Measurements from ENCODE around the gene DPP6.

Gene DPP6

DNA sequence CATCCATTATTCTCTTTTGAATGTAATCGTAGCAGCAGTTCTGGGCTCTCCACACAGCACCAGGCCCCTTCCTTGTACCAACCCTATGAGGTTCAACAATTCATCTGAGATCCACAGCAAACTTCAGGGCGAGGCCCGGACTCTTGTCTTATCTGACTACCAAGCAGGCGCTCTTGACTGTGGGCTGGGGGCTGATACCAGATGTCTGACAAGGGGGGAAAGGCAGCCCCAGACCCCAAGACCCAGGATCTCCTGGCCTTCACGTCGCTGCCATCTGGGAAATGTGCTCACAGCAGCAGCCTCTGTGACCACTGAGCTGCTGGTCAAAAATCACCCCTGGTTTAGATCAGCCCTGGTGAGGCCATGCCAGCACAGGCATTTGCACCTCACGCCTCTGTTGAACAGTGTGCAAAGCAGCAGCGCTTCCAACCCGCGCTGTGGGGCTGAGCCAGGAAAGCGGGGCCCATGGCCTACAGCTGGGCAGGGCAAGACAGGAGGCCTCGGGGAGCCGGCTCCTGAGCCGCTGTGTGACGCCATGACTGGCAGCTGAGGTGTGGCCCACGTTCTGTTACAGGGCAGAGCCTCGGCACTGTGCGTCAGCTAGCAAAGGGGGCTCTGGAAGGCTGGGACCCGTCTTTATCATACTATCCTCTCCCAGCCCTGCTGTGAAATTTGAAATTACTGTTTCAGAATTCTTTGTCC is 806.8 kb downstream of the DPP6 start:
- DNase-seq (ENCODE audit: low read depth in 2 of 2), result no peak

DNA sequence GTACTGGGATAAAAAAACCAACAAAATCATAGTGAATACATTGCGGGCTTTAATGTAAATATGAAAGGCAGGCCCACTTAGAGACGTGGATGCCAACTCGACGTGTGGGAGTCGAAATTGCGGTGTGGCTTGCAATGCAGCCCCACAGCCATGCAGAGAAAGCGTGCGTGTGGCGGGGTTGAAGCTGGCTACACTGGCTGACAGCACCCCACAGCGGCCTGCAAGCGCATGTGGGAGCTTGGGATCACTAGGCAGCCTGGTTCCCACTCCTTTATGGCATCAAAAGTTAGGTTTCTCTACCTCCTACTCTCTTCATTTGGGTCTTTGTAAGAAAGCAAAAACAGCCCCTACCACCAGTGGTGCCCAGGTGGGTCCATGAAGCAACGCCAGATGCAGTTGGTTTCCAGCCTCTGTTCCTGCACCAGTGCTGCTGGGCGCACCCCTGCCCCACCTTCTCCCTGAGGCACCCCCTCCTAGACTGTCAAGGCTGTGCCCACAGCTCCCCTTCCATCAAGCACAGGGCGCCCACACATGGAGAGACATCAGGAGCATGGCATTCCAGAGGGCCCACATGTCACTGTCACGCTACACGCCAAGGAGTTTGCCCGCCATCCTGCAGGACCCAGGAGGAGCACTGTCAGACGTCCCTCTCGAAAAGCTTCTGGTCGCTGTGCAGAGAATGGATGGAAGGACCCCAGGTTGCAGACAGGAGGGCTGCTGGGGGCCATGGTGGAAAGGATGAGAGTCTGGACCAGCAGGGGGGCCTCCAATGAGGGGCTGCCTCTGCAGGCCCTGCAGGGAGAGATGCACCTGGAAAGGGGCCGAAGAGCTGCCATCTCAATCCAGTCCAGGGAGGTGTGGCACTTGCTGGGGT is 807.8 kb downstream of the DPP6 start:
- DNase-seq (ENCODE audit: low read depth in 2 of 2), result no peak

DNA sequence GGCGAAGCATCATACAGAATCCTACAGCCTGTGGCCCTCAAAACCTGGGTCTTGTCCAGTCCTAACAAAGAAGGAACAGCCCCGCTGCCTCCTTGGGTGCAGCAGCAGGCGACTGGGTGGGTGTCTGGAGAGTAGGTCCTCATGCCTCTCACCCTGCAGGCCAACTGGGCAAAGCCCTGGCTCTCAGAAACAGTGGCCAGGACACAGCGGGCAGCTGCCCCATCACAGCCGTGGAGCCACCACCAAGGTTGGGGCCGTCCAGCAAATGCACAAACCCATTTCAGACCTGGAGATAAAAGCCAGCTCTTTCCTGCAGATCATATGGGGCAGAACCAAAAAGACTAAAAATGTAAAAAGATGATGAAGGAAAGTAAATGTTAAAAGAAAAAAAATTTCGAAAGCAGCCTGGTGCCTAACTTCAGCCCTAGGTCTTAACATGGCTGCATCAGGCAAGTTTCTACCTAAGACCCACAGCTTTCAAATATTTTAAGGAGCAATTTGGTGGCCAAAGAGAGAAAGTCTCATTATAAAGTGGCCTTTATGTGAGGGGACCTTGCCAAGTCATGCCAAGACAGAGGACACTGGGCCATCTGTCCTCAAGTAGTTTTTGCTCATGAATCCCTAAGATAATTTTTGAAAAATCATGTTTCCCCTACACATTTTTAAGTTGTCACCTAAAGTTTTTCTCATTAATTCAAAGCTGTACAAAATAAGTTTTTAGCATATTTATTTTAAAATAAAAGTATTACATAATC is 808.6 kb downstream of the DPP6 start:
- DNase-seq (ENCODE audit: low read depth in 2 of 2), result no peak

DNA sequence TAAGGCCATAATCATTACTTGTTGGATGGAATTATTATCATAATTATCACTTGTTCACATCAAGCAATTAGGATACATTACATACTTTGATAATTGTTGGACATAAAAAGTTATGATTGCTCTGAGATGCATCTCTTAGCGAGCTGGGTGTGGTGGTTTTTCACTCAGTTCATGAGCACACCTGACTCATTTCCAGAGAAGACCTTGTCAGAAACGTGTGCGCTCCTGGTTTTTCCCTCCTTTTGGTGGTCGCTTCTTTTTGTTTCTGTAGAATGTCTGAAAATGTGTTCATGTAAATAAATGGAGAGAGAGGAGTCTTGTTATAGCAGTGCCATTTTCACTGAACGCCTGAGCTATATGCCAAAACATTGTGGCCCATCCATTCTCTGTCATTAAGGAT is 809.4 kb downstream of the DPP6 start:
- DNase-seq (ENCODE audit: low read depth in 2 of 2), result no peak

DNA sequence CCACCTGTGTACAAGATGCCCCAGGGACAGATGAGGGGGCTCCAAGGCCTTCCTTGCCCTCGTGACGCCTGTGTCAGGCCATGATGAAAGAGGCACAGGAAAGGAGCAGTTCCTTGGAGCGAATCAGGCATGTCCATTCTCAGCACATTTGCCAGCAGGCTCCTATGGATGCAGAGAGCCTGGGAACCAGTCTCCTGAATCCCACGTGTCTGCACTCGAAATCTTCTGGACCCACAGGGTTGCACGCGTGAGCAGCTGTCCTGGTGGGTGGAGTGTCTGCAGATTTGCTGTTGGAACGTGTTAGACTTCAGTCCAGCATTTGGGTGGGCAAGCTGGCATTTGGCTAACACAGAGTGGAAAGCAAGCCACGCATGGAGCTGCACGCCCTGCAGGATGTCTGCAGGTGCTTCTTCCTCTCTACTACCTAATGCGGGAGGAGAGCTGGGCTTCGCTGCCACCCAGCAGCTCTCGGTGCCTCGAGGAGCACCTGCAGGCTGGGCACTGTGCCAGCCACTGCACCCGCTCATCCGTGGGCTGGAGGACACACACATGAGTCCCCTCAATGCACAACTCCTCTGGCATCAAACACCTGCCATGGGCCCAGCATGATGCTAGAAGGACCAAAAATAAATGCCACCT is 810.1 kb downstream of the DPP6 start:
- DNase-seq (ENCODE audit: low read depth in 2 of 2), result no peak

DNA sequence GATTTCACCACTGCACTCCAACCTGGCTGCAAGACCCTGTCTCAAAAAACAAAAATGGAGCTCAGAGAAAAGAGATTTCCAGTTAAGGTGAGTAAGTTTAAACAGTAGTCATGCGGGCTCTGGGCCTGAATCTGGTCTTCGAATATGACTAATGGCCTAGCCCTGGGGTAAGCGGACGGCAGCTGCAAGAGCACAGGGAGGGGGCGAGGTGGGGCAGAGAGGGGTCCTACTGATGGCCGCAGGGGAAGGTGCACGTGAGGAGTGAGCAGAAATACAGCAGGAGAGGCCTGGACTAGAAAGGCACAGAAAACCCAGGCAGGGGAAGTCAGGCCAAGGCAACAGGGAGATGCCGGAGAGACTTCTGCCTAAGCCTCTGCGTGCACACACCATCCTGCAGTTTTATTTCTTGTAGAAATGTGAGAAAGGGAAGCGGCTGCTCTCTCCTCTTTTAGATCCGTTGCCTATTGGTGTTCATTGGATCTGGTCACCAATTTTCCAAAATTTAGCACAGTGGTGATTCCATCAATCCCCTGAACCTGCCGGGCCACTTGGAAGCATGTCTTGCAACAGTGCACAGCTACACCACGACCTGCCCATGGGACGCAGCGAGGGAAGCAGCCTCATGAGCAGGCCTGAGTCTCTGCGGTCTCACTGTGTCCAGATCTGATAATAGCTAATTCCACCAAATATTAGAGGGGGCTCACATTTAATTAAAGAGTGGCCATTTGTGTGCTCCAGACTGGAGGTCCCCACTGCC is 811.7 kb downstream of the DPP6 start:
- no peak for DNase-seq (ENCODE audit: low read depth in 2 of 2)

DNA sequence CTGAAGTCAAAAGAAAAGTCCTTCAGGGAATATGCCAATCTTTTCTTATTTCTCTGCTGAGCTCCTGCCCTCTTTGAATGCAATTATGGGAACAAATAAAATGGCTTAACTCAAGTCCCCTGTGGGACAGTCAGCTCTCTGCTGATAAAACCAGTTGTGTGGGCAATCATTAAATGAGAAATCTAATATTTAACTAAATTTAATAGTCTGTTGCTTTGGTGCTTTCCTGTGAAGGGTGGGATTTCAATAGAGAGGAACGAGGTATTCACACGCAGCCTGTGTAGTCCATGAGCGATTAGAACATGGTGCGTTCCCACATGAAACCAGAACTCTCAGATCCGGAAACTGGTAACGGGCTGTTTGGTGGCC is 812.3 kb downstream of the DPP6 start:
- DNase-seq (ENCODE audit: low read depth in 2 of 2), result no peak

DNA sequence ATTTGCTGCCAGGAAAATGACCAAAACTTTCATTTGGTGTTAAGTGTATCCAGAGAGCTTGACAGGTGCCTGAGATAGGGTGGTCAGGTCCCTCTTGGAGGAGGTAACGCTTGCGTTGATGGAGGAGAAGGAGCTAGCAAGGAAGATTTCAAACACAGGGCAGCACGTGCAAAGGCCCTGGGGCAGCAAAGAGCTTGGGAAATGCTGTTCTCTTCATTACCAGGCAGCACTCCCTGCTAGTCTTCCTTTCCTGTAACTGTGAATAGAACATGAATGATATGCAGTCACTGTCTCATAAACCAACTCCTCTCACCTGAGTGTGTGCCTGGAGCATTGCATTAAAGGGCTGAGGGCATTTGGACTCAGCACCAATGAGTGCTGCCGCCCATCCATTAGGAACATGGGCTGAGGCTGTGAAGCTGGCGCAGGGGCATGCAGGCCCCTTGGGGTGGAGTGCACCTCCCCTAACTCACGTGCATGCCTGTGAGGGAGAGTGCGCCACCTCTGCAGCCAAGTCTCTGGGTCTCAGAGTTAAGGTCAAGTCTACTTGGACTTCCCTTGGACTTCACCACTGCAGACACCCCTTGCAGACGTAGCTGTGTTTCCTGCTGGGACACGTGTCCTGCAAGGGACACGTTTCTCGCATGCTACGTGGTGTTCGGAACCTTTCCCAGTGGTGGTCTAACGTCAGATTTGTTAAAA is 813.9 kb downstream of the DPP6 start:
- DNase-seq (ENCODE audit: low read depth in 2 of 2), result no peak

DNA sequence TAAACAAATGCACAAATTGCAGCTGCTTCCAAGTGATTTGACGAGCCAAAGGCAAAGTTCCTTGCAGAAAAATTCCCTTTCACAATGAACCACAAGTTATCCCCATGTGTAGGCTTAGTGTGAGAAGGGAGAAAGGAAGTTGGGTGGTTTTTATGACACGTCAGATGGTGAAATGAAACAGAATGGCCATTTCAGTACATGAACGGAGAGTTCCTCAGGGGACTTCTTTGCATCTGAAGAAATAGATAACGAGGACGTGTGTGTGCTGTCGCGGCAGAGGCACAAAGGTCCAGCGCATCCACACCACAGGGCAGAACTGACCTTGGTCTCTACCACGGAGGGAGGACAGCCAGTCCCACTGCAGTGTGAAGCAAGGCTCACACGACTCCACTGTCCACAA is 814.9 kb downstream of the DPP6 start:
- no peak for DNase-seq (ENCODE audit: low read depth in 2 of 2)

DNA sequence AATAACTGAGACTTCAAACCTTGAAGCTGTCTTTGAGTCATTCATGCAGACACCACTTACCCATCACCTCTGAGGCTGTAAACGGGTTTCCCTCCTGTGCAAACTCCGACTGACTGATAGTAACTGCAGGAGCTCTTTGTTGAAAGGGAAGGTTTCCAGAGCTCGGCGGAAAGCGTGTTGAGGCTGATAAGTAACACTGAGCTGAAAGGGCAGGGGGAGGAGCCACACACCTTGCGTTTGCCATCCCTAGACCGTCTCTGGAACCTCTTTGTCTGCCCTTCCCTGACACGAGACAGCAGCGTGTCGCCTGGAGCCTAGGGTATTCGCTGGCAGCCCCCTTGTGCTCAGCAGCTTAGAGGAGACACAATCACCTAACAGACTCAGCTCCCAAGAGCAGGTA is 816.7 kb downstream of the DPP6 start:
- no peak for DNase-seq (ENCODE audit: low read depth in 2 of 2)

DNA sequence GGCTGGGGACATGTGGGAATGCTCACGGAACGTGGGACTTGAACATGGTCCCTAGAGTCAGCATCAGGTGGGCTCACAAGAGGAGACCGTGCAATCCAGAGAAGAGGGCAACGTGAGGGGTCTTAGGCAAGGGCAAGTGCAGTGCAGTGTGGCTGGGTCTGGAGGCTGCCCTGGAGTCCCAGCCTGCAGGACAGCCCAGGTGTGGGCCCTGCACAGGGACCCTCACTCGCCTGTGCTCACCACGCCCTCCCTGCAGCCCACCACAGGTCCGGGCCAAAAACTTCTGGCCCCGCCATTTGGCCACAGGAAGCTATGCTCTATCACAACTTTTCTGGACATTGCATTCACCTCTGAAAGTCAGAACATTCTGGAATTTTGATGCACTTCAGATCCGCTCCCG is 817.2 kb downstream of the DPP6 start:
- no peak for DNase-seq (ENCODE audit: low read depth in 2 of 2)

DNA sequence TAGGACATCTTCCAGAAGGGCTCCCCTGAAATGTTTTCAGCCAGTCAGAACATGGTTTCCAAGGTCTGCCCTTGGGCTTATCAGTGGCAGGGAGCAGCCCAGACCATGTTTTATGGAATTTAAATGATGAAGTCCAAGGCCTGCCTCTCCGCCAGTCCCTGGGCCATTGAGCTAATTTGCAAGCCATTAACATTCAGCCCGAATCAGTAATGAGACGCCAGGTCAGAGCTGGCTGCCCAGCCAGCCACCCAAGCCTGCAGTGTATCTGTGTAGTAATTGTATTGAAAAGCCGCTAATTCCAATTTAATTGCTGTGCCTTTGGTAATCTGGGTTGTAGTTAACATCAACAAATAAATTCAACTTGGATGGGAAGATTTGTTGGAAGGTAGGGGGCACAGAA is 819.3 kb downstream of the DPP6 start:
- DNase-seq (ENCODE audit: low read depth in 2 of 2), result no peak

DNA sequence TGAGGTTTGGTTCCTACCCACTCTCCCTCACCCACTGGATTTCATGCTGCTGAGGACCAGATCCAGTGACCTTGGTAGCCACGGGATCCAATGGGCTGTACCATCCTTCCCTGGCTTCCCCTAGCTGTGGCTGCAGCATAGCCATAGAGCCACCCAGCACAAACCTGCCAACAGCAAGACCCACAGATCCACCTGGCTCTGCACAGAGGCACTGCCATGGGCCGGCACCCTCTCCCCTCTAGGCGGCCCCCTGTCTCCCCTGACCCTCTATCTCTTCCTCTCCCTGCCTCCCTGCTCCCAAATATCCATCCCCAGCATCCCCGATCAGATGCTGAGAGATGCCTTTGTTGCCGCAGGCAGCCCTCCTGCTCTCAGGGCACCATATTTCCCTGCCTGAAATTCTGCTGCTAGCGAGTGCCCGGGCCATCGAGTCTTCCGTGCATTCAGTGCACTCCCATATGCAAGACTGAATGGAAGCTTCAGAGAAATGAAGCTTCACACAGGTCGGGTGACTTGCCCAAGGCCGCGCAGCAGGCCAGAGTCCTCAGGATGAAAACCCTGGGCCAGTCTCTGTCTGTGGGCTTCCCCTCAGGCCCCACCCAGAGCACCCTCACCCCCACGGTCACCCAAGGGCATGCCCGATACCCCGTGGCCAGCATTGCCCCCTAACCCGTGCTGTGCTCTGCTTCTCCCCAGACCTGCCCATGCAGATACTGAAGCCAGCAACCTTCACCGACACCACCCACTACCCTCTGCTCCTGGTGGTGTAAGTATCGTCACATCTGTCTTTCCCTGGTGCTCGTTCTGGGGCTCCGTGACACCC is 819.9 kb downstream of the DPP6 start:
- DNase-seq (ENCODE audit: low read depth in 2 of 2), result no peak

DNA sequence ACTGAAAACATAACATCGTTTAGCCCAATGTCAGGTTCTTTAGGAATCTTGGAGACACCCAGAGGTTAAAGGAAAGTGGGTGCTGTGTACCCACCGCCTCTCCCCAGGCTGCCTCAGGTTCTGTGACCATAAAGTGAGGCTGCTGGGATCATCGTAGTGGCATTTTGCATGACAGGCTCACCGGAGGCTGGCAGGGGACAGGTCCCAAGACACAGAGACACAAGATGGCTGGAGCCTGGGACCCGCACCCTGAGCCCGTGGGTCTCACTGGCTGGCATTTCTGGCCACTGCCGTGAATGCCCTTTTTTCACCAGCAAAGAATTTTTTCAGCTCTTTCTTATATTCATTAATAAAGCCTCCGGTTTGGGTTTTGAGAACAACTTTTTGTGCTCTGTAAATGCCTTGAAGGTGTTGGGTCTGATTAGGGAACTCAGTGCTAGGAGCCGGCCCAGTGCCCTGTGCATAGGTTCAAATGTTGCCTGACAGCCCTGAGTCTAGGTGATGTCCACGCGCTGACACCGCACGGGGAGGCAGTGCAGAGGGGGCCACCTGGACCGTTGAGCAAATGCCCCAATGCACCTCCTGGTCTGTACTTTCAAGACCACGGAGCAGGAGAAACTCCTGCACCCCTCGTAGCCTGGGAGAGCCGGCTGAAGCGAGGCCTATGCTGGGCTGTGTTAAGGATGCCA is 820.8 kb downstream of the DPP6 start:
- no peak for DNase-seq (ENCODE audit: low read depth in 2 of 2)

DNA sequence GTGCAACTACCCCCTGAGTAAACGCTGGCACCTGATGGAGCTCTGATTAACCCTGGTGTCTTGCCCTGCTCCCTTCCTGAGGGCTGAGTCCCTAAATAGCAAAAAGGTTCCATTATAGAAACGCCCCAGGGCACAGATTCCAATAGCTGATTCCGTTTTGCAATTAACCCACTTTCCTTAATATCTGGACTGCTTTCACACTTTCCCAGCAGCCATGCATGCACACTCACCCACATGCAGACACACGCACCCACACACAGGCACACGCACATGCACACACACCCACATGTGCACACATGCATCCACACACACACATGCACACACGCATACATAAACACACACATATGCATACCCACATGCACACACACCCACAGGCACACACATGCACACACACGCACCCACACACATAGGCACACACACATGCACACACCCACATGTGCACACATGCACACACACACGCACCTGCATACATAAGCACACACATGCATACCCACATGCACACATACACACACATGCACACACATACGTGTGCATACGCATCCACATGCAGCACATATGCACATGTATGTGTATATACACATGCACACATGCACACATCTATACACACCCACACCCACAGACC is 821.4 kb downstream of the DPP6 start:
- no peak for DNase-seq (ENCODE audit: low read depth in 2 of 2)

DNA sequence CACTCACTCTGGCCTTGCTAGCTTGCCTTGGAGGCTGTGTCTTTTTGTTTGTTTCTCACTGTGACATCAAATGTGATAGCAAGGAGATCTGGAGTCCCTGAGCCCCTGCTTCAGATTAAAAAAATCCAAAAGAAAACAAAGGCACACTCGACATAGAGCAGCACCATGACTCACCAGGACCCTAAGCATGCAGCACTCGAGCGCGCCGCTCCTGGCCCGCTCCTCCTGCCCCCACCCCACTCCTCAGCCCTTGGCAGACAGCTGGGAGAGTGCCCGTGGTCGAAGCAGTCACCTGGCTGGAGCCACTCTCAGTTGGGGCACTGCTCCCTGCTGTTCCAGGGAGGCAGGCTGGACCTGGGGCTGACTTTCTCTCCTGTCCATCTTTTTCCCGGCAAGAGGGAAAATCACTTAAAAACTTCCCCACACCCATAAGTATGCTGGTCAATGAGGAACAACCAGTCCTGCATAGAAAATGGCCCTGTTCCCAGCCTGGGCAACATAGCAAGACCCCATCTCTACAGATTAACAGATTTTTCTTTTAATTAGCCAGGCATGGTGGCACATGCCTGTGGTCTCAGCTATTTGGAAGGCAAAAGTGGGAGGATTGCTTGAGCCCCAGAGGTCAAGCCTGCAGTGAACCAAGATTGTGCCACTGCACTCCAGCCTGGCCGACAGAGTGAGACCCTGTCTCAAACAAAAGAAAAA is 822.4 kb downstream of the DPP6 start:
- DNase-seq (ENCODE audit: low read depth in 2 of 2), result no peak

DNA sequence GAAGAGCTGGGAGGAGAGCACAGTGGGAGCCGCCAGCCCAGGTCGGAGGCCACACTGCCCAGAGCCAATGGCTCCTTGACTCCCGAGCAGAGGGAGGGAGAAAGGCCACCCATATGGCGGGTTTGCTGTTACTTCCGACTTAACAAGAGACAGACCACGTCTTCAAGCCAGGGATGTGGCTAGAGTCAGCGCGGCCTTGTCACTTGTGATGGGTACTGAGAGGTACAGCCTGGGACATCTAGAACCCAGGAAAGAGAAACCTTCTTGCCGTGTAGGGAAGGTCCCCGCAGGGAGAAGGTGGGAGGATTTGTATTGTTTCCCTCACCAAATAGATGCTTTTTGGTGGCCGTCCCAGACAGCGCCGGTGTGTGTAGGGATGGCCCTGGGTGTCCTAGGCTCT is 823.1 kb downstream of the DPP6 start:
- no peak for DNase-seq (ENCODE audit: low read depth in 2 of 2)

DNA sequence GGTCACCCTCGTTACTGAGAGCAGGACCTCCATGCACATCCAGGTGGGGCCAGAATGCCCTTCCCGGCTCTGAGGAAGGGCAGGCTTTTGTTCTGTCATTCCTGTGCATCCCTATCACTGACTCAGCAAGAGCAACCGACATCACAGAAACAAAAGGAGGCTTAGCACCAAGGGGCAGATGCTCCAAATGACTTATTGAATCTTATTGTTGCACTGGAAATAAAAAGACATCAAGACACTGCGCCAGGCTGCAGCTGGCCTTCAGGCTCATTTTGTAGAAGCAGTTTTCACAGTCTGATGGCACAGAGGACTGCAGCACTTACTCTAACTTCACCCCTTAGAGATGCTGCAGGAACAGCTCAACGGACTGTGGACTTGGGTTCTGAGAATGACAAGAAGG is 824.3 kb downstream of the DPP6 start:
- DNase-seq (ENCODE audit: low read depth in 2 of 2), result no peak
